HG03439 (cell line): ENCODE data around the gene PAAF1.
"Not testable (repeated sequence)": the region's sequence is repeated elsewhere in the genome, so short reads cannot be mapped to it uniquely, and the experiment has no call there.

ENCODE experiments used
- ATAC-seq: cut with Tn5 transposase; IDR thresholded peaks from one replicate; pipeline ENCODE4 v1.9.1; 2021; ENCODE audit warnings: mild to moderate bottlenecking, moderate library complexity; ENCODE audit not compliant: unreplicated experiment

The PAAF1 gene

DNA sequence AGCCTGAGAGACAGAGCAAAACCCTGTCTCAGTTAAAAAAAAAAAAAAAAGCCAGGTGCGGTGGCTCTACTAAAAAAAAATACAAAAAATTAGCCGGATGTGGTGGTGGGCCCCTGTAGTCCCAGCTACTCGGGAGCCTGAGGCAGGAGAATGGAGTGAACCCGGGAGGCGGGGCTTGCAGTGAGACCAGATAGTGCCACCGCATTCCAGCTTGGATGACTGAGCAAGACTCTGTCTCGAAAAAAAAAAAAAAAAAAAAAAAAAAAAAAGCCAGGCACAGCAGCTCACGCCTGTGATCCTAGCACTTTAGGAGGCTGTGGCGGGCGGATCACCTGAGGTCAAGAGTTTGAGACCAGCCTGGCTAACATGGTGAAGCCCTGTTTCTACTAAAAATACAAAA, 3.6 kb downstream of the PAAF1 start:
- ATAC-seq = not testable (repeated sequence)

DNA sequence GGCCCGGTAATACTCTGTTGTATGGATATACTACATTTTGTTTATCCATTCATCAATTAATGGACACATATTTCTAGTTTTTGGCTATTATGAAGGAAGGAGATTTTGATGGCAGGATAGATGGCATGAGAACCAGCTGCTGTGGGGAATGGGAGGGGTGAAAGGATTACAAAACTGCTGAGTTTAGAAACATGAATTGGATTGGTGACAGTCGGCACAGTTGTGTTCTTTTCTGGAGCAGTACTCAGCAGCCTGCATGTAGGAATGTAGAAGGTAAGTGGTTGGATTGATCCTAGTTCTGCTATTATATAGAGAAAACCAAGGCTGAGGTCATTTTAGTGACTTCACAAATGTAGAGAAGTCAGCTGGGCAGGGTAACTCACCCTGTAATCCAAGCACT, 7.1 kb downstream of the PAAF1 start:
- ATAC-seq = no peak

DNA sequence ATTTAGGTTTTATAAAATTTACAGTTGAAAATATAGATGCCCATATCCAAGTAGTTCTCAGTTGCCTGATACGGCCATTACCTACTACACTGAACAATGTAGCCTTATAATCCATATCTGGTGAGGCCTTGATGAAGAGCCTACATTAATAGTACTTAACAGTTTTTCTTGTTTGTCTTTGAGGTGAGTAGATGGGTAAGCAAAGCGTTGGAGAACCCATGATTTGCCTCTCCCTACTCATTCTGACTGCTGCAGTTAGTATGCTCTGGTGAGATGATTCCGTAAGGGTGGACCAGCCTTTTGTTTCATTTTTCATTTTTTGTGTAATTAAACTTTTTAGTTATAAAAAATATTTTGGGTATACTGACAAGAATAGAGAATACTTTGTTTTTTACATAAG, 11.4 kb downstream of the PAAF1 start:
- ATAC-seq = no peak

DNA sequence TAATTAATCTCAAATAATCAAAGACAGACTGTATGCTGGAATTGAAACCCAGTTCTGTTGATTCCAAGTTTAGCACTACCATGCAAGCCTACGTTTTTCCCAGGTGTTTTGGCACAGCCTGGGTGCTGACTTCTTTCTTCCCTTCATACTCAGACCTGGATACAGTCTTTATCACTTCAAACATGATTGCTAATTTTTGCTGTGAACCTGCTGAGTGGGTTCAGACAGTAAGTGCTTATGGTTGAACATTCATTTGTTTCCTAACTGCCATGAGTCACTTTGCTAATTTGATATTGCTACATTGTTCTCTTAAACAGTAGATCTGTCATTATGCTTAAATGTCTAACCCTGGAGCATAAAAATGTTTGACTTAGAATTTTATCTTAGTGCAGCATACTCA, 12.2 kb downstream of the PAAF1 start:
- ATAC-seq = no peak

GRCh38 chr11:73889536-73889935, 12.7 kb downstream of the PAAF1 start:
- ATAC-seq = no peak

DNA sequence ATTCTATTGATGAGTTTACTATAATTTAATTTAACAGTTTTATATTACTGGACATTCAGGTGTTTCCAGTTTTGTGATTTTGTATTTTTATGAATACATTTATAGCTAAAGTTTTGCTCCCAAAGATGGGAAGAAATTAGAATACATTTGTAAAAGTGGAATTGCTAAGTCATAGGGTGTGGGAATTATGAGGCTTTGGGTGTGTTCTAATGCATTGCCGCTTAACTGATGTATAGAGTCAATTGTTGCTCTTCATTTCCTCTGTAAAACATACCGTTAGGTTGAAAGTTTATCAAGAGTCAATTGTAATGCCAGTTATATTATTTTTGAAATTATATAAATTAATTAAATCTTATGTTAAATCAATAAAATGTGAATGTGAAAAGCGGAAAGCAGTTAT, 16.2 kb downstream of the PAAF1 start:
- ATAC-seq = no peak

GRCh38 chr11:73894725-73895335, 18.0 kb downstream of the PAAF1 start:
- ATAC-seq = no peak

- no peak for ATAC-seq
These were observed 25.5 kb downstream of the PAAF1 start for GRCh38 chr11:73902303-73902702.

GRCh38 chr11:73907191-73907590, 30.4 kb downstream of the PAAF1 start:
- no peak for ATAC-seq

DNA sequence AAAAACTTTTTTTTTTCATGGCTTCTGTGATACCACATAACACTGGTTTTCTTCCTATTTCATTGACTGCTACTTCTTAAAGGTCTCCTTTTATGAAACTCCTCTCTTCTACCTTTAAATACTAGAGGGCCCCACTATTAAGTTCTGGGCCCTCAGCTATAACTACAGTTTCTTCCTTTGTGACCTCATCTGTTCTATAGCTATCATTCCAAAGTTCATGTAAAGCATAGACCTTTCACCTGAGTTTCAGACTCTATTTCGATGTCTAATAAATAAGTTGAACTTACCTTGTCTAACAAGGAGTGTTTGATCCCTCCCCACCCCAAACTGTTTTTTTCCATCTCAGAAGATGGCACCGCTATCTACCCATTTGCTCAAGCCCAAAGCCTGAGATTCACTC, 35.2 kb downstream of the PAAF1 start:
- ATAC-seq = no peak

- ATAC-seq = no peak
These were observed 36.7 kb downstream of the PAAF1 start for GRCh38 chr11:73913472-73913871.

DNA sequence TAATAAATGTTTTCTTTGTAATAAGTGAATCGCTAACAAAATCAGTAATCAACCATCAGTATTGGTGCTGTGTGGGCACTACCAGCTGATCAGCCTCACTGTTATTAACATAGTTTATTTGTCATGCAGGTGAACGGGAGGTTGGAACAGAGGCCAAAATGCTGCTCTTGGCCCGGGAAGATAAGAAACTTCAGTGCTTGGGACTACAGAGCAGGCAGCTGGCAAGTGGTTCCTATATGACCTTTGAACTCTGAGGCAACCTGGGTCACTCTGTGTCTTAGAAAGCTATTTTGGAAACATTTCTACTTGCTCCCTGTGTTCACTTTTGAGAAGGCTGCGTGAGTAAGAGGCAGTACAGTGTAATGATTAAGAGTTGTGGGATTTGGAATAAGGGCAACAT, 37.5 kb downstream of the PAAF1 start:
- no peak for ATAC-seq

DNA sequence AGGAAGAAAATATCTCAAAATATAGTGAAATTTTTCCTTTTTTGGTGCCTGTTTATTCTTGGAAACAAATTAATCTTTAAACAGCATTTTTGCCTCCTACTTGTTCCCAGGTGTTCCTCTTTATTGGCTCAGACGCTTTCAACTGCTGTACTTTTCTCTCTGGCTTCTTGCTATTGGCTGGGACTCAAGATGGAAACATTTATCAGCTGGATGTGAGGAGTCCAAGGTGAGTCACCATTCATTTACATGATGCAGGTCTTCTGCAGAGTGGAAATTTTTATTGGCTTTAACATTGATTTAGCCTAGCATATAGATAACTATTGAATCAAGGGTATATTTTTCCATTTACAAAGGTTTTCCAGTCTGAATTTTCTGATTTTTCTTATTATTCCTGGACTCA, 39.6 kb downstream of the PAAF1 start:
- no peak for ATAC-seq

GRCh38 chr11:73921180-73921579, 44.4 kb downstream of the PAAF1 start:
- no peak for ATAC-seq

- ATAC-seq = no peak
These were observed 52.6 kb downstream of the PAAF1 start for GRCh38 chr11:73929388-73929787.

DNA sequence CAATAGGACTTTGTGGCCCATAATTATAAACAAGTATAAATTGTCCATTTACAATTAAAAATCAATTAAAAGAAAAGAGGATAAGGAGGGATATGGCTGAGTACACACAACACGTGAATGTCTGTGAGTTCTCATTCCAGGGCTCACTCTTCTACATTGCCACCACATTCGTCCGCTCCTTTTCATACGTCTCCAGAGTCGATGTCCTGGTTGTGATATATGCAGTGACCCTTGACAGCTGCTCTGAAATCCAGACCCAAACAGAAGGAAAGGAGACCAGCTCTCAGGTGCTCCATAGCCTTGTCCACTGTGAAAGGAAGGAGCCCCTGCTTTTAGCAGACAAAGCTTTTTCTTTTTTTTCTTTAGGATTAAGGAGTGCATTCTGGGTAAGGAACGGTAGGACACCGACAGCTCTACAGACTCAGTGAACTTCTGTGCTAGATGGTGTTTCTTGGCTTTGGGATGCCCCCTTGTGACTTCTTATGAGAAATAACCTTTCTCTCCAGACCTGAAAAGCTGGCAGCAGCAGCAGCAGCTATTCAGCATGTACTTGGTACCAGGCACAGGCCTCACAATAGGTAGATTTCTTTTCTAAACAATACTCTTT, 54.3 kb downstream of the PAAF1 start:
- no peak for ATAC-seq

DNA sequence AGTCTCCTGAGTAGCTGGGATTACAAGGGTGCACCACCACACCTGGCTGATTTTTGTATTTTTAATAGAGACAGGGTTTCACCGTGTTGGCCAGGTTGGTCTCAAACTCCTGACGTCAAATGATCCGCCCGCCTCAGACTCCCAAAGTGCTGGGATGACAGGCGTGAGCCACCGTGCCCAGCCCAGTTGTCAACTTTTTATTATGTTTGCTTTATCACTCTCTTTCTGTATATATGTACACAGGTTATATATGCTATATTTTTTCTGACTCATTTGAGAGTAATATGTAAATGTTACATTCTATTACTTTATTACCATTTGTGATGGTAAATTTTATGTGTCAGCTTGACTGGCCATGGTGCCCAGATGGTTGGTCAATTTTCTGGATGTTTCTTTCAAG, 55.2 kb downstream of the PAAF1 start:
- no peak for ATAC-seq

DNA sequence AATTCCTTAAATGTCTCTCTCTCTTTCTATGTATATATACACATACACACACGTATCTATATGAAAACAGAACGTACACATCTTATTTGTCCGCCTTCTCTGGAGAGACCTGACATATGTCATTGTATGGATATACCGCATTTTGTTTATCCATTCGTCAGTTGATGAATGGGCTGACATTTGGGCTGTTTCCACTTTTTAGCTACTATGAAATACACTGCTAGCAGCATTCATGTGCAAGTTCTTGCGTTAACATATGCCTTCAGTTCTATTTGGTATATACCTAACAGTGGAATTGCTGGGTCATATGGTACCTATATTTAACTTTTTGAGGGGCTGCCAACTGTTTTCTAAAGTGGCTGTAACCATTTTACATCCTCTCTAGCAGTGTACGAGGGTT, 56.0 kb downstream of the PAAF1 start:
- no peak for ATAC-seq

DNA sequence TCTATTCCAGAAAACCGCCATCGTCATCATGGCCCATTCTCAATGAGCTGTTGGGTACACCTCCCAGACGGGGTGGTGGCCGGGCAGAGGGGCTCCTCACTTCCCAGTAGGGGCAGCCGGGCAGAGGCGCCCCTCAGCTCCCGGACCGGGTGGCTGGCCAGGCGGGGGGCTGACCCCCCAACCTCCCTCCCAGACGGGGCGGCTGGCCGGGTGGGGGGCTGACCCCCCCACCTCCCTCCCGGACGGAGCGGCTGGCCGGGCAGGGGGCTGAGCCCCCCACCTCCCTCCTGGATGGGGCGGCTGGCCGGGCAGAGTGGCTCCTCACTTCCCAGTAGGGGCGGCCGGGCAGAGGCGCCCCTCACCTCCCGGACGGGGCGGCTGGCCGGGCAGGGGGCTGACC, 59.2 kb downstream of the PAAF1 start:
- not testable (repeated sequence) for ATAC-seq

GRCh38 chr11:73939096-73939495, 62.3 kb downstream of the PAAF1 start:
- no peak for ATAC-seq

- no peak for ATAC-seq
These were observed 64.2 kb downstream of the PAAF1 start for GRCh38 chr11:73940801-73941570.

DNA sequence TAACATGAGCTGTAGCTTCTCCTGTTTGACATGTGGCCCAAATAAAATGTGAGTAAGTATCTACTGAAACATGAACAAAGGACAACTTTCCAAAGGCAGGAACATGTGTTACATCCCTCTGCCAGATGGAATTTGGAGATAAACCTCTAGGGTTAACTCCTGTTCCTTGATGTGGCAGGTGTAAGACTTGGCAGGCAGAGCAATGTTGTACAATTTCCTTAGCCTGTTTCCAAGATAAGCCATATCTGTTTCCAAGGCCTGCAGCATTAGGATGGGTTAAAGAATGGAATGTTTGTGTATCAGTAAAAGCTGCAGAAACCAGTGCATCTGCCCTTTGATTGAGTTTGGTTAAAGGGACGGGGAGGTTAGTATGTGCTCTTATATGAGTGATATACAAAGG, 65.2 kb downstream of the PAAF1 start:
- ATAC-seq = no peak
